Ishikawa (cell line): ENCODE measurements around the gene OPHN1.

ENCODE experiments used
- CEBPB ChIP-seq: IDR thresholded peaks from 2 replicates; pipeline ENCODE4 v1.6.1; 2012
- CREB1 ChIP-seq: IDR thresholded peaks from 2 replicates; pipeline ENCODE4 v1.6.1; 2012; ENCODE audit warnings: low read depth
- EP300 ChIP-seq: IDR thresholded peaks from 2 replicates; pipeline ENCODE4 v1.6.1; 2012; ENCODE audit warnings: borderline replicate concordance
- FOXM1 ChIP-seq: IDR thresholded peaks from 2 replicates; pipeline ENCODE4 v1.6.1; 2012; ENCODE audit warnings: low read depth, borderline replicate concordance
- NFIC ChIP-seq: IDR thresholded peaks from 2 replicates; pipeline ENCODE4 v1.6.1; 2012
- TEAD4 ChIP-seq: IDR thresholded peaks from 2 replicates; pipeline ENCODE4 v1.6.1; 2012
- YY1 ChIP-seq: IDR thresholded peaks from 2 replicates; pipeline ENCODE4 v1.6.1; 2012; ENCODE audit warnings: low read depth
- ZBTB7A ChIP-seq: IDR thresholded peaks from 2 replicates; pipeline ENCODE4 v1.6.1; 2012; ENCODE audit warnings: low read depth
- TF ChIP-seq, protein P1 (sequence below): IDR thresholded peaks from 2 replicates; pipeline ENCODE4 v1.6.1; 2012
- TF ChIP-seq, protein P2 (sequence below): IDR thresholded peaks from 2 replicates; pipeline ENCODE4 v1.6.1; 2012; ENCODE audit warnings: low read depth, mild to moderate bottlenecking

DNA sequence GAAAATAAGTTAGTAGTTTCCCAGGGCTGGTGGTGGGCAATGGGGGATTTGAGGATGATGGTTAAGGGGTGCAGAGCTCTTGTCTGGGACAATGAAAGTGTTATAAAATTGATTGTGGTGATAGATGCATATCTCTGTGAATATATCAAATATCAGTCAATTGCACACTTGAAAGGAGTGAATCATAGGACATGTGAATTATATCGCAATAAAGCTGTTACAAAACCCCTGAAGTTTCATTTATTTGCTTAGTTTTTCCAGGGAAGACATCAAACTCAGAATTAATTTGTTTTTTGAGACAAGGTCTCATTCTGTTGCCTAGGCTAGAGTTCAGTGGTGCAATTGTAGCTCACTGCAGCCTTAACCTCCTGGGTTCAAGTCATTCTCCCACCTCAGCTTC lies 47.7 kb upstream of the OPHN1 start:
- TF ChIP-seq NFIC = no peak
- TF ChIP-seq EP300 = no peak
- no peak for TF ChIP-seq FOXM1
- TF ChIP-seq, protein P1, sequence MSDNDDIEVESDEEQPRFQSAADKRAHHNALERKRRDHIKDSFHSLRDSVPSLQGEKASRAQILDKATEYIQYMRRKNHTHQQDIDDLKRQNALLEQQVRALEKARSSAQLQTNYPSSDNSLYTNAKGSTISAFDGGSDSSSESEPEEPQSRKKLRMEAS = no peak
- TF ChIP-seq CEBPB = no peak
- no peak for TF ChIP-seq TEAD4
- TF ChIP-seq ZBTB7A = no peak
- no peak for TF ChIP-seq CREB1
- TF ChIP-seq YY1 = no peak
- TF ChIP-seq, protein P2, sequence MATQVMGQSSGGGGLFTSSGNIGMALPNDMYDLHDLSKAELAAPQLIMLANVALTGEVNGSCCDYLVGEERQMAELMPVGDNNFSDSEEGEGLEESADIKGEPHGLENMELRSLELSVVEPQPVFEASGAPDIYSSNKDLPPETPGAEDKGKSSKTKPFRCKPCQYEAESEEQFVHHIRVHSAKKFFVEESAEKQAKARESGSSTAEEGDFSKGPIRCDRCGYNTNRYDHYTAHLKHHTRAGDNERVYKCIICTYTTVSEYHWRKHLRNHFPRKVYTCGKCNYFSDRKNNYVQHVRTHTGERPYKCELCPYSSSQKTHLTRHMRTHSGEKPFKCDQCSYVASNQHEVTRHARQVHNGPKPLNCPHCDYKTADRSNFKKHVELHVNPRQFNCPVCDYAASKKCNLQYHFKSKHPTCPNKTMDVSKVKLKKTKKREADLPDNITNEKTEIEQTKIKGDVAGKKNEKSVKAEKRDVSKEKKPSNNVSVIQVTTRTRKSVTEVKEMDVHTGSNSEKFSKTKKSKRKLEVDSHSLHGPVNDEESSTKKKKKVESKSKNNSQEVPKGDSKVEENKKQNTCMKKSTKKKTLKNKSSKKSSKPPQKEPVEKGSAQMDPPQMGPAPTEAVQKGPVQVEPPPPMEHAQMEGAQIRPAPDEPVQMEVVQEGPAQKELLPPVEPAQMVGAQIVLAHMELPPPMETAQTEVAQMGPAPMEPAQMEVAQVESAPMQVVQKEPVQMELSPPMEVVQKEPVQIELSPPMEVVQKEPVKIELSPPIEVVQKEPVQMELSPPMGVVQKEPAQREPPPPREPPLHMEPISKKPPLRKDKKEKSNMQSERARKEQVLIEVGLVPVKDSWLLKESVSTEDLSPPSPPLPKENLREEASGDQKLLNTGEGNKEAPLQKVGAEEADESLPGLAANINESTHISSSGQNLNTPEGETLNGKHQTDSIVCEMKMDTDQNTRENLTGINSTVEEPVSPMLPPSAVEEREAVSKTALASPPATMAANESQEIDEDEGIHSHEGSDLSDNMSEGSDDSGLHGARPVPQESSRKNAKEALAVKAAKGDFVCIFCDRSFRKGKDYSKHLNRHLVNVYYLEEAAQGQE = no peak
